Fibroblast of lung (primary cell): ENCODE data around the gene CC2D1A.

ENCODE experiments used
- EZH2 ChIP-seq: IDR thresholded peaks from 2 replicates; pipeline ENCODE4 v1.5.1; 2012; ENCODE audit warnings: low read length, control low read depth, mild to moderate bottlenecking; ENCODE audit errors: missing control alignments
- TF ChIP-seq, protein P1 (sequence below), 2 donors: IDR thresholded peaks in 1 of 2; conservative IDR thresholded peaks in 1 of 2; 1 replicate in 1 of 2; 2 replicates in 1 of 2; pipeline ENCODE4 v1.5.1; 2011 to 2012; ENCODE audit warnings: low read length in 2 of 2, control low read depth in 1 of 2, inconsistent platforms in 1 of 2, low read depth in 1 of 2, mild to moderate bottlenecking in 1 of 2

DNA sequence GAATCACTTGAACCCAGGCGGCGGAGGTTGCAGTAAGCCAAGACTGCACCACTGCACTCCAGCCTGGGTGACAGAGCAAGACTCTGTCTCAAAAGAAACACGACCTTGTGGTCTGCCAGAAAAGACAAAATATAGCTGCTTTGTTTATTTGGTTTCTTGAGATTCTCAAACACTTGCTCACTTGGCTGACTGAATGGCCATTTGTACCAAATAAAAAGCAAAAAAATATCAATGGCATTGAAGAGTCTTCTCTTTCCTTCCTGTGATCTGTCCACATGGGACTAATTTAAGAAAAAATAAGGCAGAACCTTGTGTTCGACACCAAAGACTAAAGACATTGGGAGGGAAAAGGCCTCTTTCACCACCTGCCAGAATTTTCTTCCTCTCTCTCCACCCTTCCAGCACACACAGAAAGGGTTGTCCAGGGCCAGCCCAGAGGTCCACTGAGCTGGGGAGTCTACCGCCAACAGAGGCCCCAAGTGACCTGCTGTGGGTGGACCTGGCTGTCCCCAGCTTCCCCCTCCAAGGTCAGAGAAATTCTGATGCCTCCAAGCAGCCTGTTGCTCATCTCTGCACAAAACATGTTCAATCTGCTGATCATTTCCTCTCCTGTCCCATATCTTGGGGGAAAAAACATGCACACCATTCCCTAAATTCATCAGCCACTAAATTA lies 6.0 kb upstream of the CC2D1A start:
- TF ChIP-seq, protein P1, sequence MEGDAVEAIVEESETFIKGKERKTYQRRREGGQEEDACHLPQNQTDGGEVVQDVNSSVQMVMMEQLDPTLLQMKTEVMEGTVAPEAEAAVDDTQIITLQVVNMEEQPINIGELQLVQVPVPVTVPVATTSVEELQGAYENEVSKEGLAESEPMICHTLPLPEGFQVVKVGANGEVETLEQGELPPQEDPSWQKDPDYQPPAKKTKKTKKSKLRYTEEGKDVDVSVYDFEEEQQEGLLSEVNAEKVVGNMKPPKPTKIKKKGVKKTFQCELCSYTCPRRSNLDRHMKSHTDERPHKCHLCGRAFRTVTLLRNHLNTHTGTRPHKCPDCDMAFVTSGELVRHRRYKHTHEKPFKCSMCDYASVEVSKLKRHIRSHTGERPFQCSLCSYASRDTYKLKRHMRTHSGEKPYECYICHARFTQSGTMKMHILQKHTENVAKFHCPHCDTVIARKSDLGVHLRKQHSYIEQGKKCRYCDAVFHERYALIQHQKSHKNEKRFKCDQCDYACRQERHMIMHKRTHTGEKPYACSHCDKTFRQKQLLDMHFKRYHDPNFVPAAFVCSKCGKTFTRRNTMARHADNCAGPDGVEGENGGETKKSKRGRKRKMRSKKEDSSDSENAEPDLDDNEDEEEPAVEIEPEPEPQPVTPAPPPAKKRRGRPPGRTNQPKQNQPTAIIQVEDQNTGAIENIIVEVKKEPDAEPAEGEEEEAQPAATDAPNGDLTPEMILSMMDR (conservative IDR thresholded peaks at IDR 0.05 in 1 of 2, IDR thresholded peaks at IDR 0.05 in 1 of 2; ENCODE audit: low read depth in 1 of 2, low read length in 2 of 2) = no peak
- no peak for TF ChIP-seq EZH2
